OCI-LY7 (cell line): ENCODE results near the gene ALG8.
"Not testable (repeated sequence)": the region's sequence is repeated elsewhere in the genome, so short reads cannot be mapped to it uniquely, and the experiment has no call there.

Experiments
- CTCF ChIP-seq: fragments of 200-600 bp; sonication (generic); conservative IDR thresholded peaks from 2 replicates; pipeline ENCODE4 v1.5.1; 2014; ENCODE audit warnings: mild to moderate bottlenecking, antibody characterized with exemption, low read length, moderate library complexity, mixed read lengths
- EZH2phosphoT487 ChIP-seq: fragments of 200-600 bp; sonication (generic); IDR thresholded peaks from 2 replicates; pipeline ENCODE4 v1.6.1; 2018; ENCODE audit warnings: low read depth, borderline replicate concordance, mild to moderate bottlenecking, mixed run types, antibody characterized with exemption, low read length, moderate library complexity, mixed read lengths

GRCh38 chr11:78086521-78087074 lies 52.8 kb downstream of the ALG8 start:
- TF ChIP-seq CTCF, EZH2phosphoT487: not testable (repeated sequence)
